CD4-positive, alpha-beta T cell (primary cell): ENCODE data around the gene DMXL2. TPM values are rescaled to one million over a fixed set of nuclear protein-coding genes. Genes with fewer than 3 reads are reported as not detected.

Experiments used
- ATAC-seq: fragments of 200-7000 bp; cut with Tn5 transposase; one replicate; pipeline ENCODE4 v1.10.0; 2022; ENCODE audit warnings: mild to moderate bottlenecking; ENCODE audit not compliant: poor library complexity
- CTCF ChIA-PET: fragments of 350-600 bp; sonication (Branson Sonifier 250); formaldehyde crosslinking; loops from one replicate; lab custom pipeline; 2021; ENCODE audit warnings: antibody characterized with exemption, inconsistent platforms; lab: Charles Lee
- POLR2A ChIA-PET: fragments of 350-600 bp; sonication (Branson Sonifier 250); formaldehyde crosslinking; loops from one replicate; lab custom pipeline; 2021; ENCODE audit warnings: antibody characterized with exemption, inconsistent platforms; lab: Charles Lee
- DNase-seq, 14 experiments: peaks; one replicate each; pipeline ENCODE4 v3.0.0-alpha.2; 2013 to 2020; ENCODE audit warnings: mixed read lengths in 2 of 14
- H3K27ac ChIP-seq, 2 donors: one replicate each; pipeline versions ENCODE4 v1.5.1 to v1.7.0; 2013; ENCODE audit warnings: low read length in 2 of 2, low read depth in 1 of 2, mild to moderate bottlenecking in 1 of 2
- H3K27me3 ChIP-seq, 2 experiments: 1 replicate in 1 of 2; 2 replicates in 1 of 2; pipeline versions ENCODE4 v1.6.1 to v1.7.0; 2013; ENCODE audit warnings: low read length in 2 of 2, control low read depth in 1 of 2, mild to moderate bottlenecking in 1 of 2, moderate library complexity in 1 of 2; ENCODE audit not compliant: insufficient read depth in 2 of 2, control insufficient read depth in 1 of 2
- H3K36me3 ChIP-seq: one replicate; pipeline ENCODE4 v1.6.1; 2013; ENCODE audit warnings: low read length, control low read depth; ENCODE audit not compliant: insufficient read depth
- H3K4me1 ChIP-seq: one replicate; pipeline ENCODE4 v1.6.1; 2013; ENCODE audit warnings: low read length, control low read depth; ENCODE audit not compliant: insufficient read depth
- H3K4me3 ChIP-seq: one replicate; pipeline ENCODE4 v1.5.1; 2013; ENCODE audit warnings: mild to moderate bottlenecking, low read length, moderate library complexity
- H3K9me3 ChIP-seq, 2 experiments: 1 replicate in 1 of 2; 2 replicates in 1 of 2; pipeline versions ENCODE4 v1.6.1 to v1.7.0; 2013; ENCODE audit warnings: low read length in 2 of 2, mild to moderate bottlenecking in 2 of 2, control low read depth in 1 of 2, moderate library complexity in 1 of 2; ENCODE audit not compliant: control insufficient read depth in 1 of 2, insufficient read depth in 1 of 2
- H3K27ac Mint-ChIP-seq: one replicate; pipeline ENCODE4 v1.8.0; 2020; ENCODE audit warnings: mixed read lengths
- H3K27me3 Mint-ChIP-seq: one replicate; pipeline ENCODE4 v1.8.0; 2021; ENCODE audit warnings: mixed read lengths
- H3K36me3 Mint-ChIP-seq: one replicate; pipeline ENCODE4 v1.8.0; 2021; ENCODE audit warnings: low read depth, mixed read lengths
- H3K4me1 Mint-ChIP-seq: one replicate; pipeline ENCODE4 v1.8.0; 2021; ENCODE audit warnings: low read depth, mixed read lengths
- H3K4me3 Mint-ChIP-seq: one replicate; pipeline ENCODE4 v1.8.0; 2020; ENCODE audit warnings: mild to moderate bottlenecking, mixed read lengths
- H3K9me3 Mint-ChIP-seq: one replicate; pipeline ENCODE4 v1.8.0; 2020; ENCODE audit warnings: mixed read lengths
- intact Hi-C, 2 experiments: fragments of 100-400 bp; cut with DNase I in 1 of 2; cut with micrococcal nuclease in 1 of 2; formaldehyde crosslinking; loops; one replicate each; pipeline versions ENCODE4 v1.15.1 to v1.9.0; 2023 to 2025; cut with DNase I, micrococcal nuclease
- total RNA-seq, 174 experiments: library from RNA in 2 of 174; stranded (reverse) in 2 of 174; gene quantifications; one replicate each; pipeline ENCODE4 v1.2.3 and lab custom pipeline; 2021 to 2026
- TF ChIP-seq, protein P1 (sequence below): fragments of 200-600 bp; IDR thresholded peaks from one replicate; pipeline ENCODE4 v1.8.0; 2022; ENCODE audit warnings: antibody characterized with exemption, mild to moderate bottlenecking

The DMXL2 gene
- total RNA-seq, 2 experiments from 2014 or later = 4.7 to 5.5 TPM

DNA sequence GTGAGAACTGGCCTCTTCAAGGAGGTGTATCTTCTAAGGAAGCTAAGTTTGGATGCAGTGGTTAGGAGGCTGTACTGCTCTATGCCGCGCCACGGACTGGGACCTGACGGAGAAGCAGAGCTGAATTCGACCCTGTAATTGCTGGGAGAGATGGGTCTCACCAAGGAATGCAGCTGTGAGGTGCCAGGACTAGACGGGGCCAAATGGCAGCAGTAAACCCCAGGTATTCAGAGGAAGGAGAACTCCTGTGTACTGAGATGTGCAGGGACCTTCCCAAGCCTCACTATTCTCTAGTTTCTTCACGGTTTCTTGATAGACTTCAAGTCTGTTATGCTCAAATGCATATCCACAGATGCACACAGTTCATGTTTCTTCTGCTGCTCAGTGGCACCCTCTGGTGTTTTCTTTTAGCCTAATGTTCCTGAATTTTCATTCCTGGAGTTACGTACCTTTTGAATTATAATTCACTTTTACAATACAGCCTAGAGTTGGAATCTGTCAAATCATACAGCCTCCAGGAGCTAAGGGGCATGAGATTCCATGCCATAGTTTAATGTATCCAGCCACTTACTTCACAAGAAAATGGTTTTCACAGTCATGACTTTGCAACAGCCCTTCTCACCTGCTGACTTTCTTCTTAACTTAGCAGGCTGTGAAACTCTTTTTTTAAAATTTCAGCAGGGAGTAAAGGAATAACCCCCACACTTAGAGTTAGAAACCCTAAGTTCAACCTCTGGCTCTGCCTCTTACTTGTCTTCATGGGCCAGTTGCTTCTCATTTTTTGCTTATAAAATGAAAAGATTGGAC, 219.3 kb downstream of the DMXL2 start:
- DNase-seq (no peak), ATAC-seq (no peak)
- Mint-ChIP-seq H3K4me1 (no peaks in the 10 kb centered on the region), H3K27ac (no peak overlapping the region), H3K4me3 (no peak overlapping the region), H3K36me3 (no peaks in the 10 kb centered on the region), H3K27me3 (peaks cover 6% of the 10 kb centered on the region), H3K9me3 (no peaks in the 10 kb centered on the region)
- Histone ChIP-seq H3K4me3 (no peak overlapping the region), H3K27me3 (peaks cover 0 to 8% of the 10 kb centered on the region in 2 experiments), H3K27ac (no peak overlapping the region), H3K36me3 (no peaks in the 10 kb centered on the region), H3K4me1 (no peaks in the 10 kb centered on the region), H3K9me3 (no peaks in the 10 kb centered on the region)
- TF ChIP-seq, protein P1, sequence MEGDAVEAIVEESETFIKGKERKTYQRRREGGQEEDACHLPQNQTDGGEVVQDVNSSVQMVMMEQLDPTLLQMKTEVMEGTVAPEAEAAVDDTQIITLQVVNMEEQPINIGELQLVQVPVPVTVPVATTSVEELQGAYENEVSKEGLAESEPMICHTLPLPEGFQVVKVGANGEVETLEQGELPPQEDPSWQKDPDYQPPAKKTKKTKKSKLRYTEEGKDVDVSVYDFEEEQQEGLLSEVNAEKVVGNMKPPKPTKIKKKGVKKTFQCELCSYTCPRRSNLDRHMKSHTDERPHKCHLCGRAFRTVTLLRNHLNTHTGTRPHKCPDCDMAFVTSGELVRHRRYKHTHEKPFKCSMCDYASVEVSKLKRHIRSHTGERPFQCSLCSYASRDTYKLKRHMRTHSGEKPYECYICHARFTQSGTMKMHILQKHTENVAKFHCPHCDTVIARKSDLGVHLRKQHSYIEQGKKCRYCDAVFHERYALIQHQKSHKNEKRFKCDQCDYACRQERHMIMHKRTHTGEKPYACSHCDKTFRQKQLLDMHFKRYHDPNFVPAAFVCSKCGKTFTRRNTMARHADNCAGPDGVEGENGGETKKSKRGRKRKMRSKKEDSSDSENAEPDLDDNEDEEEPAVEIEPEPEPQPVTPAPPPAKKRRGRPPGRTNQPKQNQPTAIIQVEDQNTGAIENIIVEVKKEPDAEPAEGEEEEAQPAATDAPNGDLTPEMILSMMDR = no peak
- ChIA-PET CTCF (no interaction called here), POLR2A (no interaction called here)
- intact Hi-C loops = no loop called here

DNA sequence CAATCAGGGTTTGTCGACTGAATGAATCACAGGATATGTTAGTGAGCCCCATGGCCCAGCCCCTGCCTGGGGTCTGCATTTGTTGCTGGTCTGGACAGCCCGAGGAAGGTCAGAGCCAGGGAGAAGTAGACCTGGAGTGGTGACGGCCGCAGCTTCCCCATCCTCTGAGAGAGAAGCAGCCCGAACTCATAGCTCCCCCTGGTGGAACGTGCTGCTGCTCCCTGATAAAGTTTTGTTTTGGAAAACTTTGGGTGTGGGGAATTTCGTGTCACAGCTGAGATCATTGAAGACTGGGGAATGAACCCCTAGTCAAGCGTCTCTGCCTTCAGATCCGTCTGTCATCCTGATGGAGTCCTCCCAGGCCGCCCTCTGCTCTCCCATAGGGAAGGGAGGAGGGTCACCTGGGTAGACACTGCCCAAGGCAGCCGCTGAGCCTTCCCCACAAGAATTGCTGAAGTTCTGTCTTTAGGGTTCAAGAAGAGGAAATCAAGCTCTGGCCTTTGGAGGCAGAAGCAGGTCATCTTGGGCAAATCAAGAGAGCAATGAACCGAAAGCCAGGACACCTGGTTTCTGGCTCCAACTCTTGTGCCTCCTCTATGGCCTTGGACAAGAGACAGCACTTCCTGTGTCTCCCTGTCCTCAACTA, 220.6 kb downstream of the DMXL2 start:
- Histone ChIP-seq H3K36me3 (no peaks in the 10 kb centered on the region), H3K9me3 (no peaks in the 10 kb centered on the region), H3K4me1 (no peaks in the 10 kb centered on the region), H3K4me3 (no peak overlapping the region), H3K27me3 (peaks cover 0 to 8% of the 10 kb centered on the region in 2 experiments), H3K27ac (no peak overlapping the region)
- intact Hi-C loops = no loop called here
- H3K27me3 Mint-ChIP-seq = peaks cover 6% of the 10 kb centered on the region
- ATAC-seq (no peak), DNase-seq (peak in 2 of 14 experiments; percentile 15 to 25)
- ChIA-PET CTCF (no interaction called here), POLR2A (no interaction called here)
- TF ChIP-seq, protein P1 = no peak
- no peak overlapping the region for H3K27ac Mint-ChIP-seq
- no peaks in the 10 kb centered on the region for H3K9me3 Mint-ChIP-seq
- H3K4me1 Mint-ChIP-seq = no peaks in the 10 kb centered on the region
- H3K4me3 Mint-ChIP-seq = no peak overlapping the region
- H3K36me3 Mint-ChIP-seq = no peaks in the 10 kb centered on the region

DNA sequence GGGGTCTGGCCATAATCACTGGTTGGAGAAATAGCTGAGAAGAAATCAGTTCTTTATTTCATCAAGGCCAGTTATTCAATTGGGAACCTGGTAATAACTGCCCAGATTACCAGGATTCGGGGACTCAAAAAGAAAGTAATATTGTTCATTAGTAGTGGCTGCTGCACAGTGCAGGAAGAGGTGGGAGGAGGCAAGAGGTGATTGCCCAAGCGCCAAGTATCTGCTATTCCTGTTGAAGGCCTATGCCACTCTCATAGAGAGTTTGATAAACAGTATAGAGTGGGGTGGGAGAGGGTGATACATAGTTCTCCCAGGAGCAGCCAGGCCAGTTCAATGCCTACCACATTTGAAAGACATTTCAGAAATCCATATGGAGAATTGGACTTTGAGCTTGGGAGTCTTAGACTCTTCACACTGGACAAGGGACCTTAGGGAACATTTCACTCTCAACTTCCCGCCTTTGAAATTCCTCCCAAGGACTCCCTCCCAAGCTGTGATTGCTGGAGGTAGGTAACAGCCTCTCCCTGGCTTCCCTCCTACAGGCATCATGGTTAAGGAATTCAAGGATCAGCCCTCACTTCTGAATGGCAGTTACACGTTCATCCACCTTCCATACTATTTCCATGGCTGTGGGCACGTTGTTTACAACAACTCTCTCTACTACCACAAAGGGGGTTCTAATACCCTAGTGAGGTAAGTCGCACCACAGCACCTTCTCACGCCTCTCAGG, 221.4 kb downstream of the DMXL2 start:
- intact Hi-C loops = no loop called here
- TF ChIP-seq, protein P1 = no peak

More for the DNA sequence above, 221.4 kb downstream of the DMXL2 start:
- peaks cover 0 to 8% of the 10 kb centered on the region in 2 experiments for H3K27me3 ChIP-seq
- Mint-ChIP-seq H3K4me1 (no peaks in the 10 kb centered on the region), H3K4me3 (no peak overlapping the region), H3K27me3 (peaks cover 6% of the 10 kb centered on the region), H3K9me3 (no peaks in the 10 kb centered on the region), H3K27ac (no peak overlapping the region), H3K36me3 (no peaks in the 10 kb centered on the region)
- CTCF ChIA-PET = no interaction called here
- H3K9me3 ChIP-seq = no peaks in the 10 kb centered on the region
- H3K27ac ChIP-seq = no peak overlapping the region
- no peaks in the 10 kb centered on the region for H3K36me3 ChIP-seq
- DNase-seq = no peak
- no peak overlapping the region for H3K4me3 ChIP-seq
- POLR2A ChIA-PET = no interaction called here
- ATAC-seq = no peak
- no peaks in the 10 kb centered on the region for H3K4me1 ChIP-seq
